HG03469 (cell line): ENCODE results near the gene SVBP.
A peak's percentile ranks its signal among the peaks of the same experiment; 100 is the strongest.
"Not testable (repeated sequence)": the region's sequence is repeated elsewhere in the genome, so short reads cannot be mapped to it uniquely, and the experiment has no call there.

Source experiments
- ATAC-seq: cut with Tn5 transposase; IDR thresholded peaks from one replicate; pipeline ENCODE4 v1.9.1; 2021; ENCODE audit warnings: mild to moderate bottlenecking, moderate library complexity, moderate number of reproducible peaks; ENCODE audit not compliant: unreplicated experiment

SVBP gene

GRCh38 chr1:42816585-42817439 is at the start of gene SVBP, which contains the start of gene ERMAP:
TSS of gene SVBP (minus strand) at chr1:42817397. CDS start at chr1:42816544, 853 bp downstream.
TSS of gene ERMAP (plus strand) at chr1:42817122. CDS start at chr1:42830449, 13,327 bp downstream.
- ATAC-seq: peak; percentile 48

DNA sequence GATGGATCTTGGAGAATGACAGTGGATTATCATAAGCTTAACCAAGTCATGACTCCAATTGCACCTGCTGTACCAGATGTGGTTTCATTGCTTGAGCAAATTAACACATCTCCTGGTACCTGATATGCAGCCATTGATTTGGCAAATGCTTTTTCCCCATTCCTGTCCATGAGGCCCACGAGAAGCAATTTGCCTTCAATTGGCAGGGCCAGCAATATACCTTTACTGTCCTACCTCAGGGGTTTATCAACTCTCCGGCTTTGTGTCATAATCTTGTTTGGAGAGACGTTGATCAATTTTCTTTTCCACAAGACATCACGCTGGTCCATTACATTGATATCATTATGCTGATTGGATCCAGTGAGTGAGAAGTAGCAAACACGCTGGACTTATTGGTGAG is 49.4 kb upstream of the SVBP start:
- no peak for ATAC-seq

GRCh38 chr1:42861014-42861399 is 43.8 kb upstream of the SVBP start:
- no peak for ATAC-seq

GRCh38 chr1:42860339-42861013 is 43.3 kb upstream of the SVBP start:
- no peak for ATAC-seq

DNA sequence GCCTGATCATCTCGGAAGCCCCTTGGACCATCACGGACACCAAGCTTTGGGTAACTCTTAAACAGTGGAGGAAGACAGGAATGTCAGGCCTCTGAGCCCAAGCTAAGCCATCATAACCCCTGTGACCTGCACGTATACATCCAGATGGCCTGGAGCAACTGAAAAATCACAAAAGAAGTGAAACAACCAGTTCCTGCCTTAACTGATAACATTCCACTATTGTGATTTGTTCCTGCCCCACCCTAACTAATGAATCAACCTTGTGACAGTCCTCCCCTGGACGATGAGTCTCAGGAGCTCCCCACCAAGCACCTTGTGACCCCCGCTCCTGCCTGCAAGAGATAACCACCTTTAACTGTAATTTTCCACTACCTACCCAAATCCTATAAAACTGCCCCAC is 42.2 kb upstream of the SVBP start:
- ATAC-seq: not testable (repeated sequence)

DNA sequence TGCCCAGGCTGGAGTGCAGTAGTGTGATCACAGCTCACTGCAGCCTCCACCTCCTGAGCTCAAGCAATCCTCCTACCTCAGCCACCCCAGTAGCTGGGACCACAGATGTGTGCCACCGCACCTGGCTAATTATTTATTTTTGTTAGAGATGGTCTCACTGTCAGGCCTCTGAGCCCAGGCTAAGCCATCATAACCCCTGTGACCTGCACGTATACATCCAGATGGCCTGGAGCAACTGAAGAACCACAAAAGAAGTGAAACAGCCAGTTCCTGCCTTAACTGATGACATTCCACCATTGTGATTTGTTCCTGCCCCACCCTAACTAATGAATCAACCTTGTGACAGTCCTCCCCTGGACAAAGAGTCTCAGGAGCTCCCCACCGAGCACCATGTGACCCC is 39.4 kb upstream of the SVBP start:
- not testable (repeated sequence) for ATAC-seq

DNA sequence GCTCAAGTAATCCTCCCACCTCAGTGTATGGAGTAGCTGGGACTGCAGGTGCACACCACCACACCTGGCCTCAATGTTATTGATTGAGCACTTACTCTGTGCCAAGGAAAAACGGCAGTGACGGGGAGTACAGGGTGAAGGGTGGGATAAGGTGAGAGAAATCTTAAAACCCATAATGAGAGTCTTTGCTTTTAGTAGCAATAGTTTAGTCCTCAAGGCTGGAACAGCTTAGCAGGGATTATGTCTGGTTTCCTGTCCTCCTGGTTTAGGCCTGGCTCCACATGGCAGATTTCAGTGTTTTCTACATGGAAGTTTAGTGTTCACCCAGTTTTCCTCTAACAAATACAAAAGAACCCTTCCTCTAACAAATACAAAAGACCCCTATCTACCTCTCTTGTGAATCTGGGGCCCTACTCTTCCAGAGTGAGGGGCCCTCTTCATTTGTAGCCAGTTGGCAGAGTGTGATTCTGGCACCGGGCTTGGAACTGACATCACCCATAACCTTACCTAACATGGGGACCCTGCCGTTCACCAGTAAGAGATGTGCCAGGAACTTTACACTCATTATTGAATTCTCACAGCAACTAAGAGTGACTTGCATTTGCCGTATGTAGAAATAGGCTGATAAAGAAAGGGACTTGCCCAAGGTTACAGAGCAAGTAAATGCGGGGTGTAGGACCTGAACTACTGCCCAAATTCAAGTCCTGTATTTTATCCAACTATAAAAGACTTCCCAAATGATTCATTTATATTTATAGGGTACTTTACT is 36.1 kb upstream of the SVBP start:
- no peak for ATAC-seq

DNA sequence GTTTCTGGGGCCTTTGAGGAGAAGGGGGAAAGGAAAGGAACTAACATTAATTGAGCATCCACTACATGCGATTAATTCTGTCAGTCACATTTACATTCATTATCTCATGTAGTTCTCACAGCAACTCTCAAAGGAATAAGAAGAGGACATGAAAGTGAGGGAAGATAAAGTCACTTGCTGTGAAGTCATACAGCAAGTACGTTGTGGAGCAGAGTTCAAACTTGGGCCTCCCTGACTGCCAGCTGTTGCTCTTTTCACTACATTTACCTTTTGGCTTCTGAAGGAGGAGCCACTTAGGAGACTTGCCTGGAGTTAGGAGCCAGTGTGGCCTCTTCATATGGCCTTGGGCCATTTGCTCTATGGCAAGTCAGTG is 35.4 kb upstream of the SVBP start:
- no peak for ATAC-seq

DNA sequence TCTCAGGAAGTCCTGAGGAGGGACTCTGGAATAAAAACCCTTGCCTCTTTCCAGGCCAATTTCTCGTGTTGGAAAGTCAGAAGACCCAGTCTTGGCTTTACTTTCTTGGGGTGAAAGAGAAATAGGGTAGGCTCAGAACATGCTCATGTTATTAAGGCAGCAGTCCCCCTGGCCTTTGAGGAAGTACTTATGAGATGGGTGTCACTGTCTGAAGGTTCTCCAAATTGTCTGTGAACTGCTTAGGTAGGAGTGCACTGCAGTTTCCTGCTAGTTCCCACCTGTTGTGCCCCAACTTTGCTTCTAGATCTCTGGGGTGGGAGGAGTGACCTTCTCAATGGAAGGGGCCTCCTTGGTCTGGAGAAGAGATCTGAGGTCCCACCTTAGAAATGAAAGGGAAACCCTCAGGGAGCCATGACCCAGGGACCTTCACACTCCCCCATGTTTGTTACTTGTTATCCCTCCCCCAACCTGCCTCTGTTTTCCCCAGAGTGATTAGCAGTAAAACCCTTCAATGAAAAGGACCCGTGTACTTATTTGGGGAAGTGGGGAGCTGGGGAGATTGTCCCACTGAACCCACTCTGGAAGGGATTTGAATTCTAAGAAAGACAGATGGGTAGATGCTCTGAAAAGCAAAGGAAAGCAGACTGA is 34.9 kb upstream of the SVBP start:
- ATAC-seq: no peak

DNA sequence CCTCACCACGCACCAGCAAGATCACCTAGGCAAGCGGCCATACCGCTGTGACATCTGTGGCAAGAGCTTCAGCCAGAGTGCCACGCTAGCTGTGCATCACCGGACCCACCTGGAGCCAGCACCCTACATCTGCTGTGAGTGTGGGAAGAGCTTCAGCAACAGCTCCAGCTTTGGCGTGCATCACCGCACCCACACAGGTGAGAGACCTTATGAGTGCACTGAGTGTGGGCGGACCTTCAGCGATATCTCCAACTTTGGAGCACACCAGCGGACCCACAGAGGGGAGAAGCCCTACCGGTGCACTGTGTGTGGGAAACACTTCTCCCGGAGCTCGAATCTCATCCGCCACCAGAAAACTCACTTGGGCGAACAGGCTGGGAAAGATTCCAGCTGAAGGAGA is 34.2 kb upstream of the SVBP start:
- no peak for ATAC-seq

DNA sequence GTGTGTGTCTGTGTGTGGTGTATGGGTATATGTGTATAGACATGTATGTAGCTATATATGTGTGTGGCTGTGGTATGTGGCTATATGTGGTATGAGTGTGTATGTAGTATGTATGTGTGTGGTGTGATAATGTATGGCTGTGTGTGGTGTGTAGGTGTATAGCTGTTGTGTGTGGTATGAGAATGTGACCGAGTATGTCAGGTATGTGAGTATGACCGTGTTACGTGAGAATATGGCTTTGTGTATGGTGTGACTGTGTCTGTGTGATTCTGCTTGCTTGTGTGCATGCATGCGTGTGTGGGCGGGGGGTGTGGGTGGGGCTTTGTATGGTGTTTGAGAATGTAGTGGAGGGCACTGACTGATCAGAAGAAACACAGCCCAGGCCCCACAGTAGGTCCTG is 32.7 kb upstream of the SVBP start:
- no peak for ATAC-seq

- no peak for ATAC-seq
Measured at GRCh38 chr1:42848823-42849537, 31.8 kb upstream of the SVBP start.

DNA sequence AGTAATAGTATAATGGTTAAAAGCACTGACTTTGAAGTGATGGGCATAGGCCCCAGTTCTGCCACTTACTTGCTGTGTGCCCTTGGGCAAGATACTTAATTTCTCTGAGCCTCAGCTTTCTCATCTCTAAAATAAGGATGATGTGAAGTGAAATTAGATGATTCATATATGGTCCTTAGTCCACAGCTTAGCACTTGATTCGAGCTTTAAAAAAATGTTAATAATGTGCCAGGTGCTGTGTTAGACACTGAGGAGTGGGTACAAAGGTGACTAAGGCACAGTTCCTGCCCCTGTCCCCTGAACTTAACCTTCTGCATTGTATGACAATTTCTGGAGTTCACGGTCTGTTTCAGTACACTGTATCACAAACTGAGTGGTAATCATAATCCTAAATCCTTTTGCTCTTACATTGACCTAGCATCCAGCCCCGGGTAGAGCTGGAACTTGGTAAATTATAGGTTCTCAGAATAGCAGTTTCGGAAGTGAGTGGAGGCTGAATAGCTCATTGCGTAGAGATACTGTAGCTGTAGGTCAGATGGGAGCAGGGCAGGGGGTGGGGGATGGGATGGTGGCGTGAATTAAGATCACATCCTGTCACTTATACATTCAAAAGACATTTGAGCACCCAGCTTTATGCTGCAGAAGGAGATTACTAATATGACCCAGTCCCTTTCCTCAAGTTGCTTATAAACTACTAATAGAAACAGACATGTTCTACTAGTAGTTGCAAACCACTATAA is 30.7 kb upstream of the SVBP start:
- no peak for ATAC-seq

DNA sequence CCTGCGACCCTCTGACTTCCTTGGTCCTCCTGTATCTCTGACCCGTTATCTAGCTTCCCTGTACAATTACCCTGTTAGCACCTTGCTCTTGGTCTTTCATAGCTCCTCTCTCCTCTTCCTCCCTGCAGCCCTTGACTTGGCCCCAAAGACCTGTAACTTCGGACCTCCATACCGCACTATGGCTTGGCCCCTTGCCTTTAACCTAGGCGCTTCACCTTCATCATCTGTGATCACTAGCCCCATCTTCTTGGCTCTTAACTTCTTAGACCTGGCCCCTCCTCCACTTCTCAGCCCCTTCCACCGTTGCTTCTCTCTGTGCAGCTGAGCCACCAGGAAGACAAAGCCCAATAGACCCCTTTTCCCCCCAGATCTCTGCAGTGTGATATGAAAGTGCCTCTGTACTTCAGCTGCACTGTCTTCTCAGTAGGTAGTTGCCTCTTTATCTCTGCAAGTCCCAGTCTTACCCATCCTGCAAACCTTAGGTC is 30.0 kb upstream of the SVBP start:
- no peak for ATAC-seq

DNA sequence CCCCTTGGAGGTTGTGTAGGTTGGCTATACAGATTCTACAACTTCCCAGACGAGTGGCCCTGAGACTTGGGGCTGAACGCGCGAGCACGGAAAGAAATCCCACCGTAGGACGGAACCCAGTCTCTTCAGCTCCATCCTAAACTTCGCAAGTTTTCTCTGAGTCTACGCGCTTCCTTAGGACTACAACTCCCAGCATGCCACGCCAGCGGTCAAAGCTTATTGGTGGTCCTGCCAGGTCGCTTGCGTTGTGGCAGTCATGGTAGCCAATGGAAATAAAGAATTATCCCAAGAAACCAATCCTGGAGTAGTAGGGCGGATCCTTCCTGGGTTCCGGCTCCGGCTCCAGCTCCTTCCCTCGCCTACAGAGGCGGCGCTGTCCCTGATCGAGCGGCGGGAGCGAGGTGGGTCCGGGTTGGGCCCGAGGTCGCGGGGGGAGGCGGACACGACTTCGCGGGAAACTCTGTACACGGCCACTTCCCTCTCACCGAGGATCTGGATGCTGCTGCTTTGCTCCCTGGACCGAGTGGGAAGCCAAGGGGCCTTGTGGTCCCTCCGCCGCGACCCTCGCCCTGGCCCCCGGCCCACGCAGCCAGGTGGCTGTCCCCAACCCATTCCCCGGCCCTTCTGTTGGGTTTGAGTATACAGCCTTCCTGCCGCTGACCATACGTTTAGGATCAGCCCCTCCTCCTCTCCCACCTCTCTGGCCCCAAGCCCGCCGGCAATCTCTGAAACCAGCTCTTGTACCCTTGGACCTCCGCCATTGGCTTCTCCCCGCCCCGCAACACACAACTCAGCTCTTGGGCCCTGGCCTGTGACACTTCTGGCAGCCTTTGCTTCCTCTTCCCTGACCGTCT is 29.3 kb upstream of the SVBP start, which contains the start of gene ZNF691:
Gene ZNF691 (plus strand): TSS at position 357 of the 854 bp plus-strand sequence. CDS start 3,046 bp downstream, outside the sequence.
- peak; percentile 83 for ATAC-seq

DNA sequence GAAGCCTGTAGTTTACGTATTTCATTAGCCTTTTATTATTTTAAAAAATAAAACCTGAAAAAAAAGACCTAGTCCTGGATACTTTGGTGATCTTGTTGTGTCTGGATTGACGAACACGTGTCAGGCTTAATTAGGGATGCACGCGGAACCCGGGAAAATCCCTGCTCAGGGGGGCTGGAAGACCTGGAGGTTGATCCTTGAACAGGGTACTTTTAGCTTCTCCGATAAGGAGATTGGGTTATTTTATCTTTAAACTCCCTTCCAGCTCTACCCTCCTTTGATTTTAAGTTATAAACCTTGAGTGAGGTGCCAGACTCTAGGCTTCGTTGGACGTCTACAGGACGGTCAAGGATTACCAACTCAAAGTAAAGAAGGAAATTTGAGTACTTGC is 28.7 kb upstream of the SVBP start:
- no peak for ATAC-seq

DNA sequence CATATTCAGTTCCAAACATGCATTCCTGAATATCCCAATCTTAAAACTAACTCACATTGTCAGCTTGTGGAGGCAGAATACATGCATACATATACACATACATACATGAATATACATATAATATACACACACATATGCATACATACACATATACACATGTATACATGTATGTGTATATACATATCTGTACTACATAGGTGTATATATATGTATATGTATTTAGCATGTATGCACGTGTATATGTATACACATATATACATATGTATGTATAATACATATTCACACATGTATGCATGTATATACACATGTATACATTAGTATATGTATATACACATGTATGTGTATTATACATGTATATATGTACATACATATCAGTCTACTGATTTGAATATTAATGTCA is 28.0 kb upstream of the SVBP start:
- ATAC-seq: no peak

GRCh38 chr1:42844592-42845140 is 27.5 kb upstream of the SVBP start:
- no peak for ATAC-seq
